ENCODE data around the gene DDX41. TPM values are rescaled to one million over a fixed set of nuclear protein-coding genes. Genes with fewer than 3 reads are reported as not detected.

Gene DDX41
- total RNA-seq, 1 donor from 2014 or later = 250 TPM

- no peak for TF ChIP-seq CTCF (IDR thresholded peaks at IDR 0.05; ENCODE audit: insufficient read depth, low read length, severe bottlenecking)
- Histone ChIP-seq H3K27me3 (ENCODE audit: control insufficient read depth, insufficient read depth, low read length) (no peaks in the 10 kb centered on the region), H3K36me3 (ENCODE audit: control insufficient read depth, insufficient read depth, low read length) (peaks cover 43% of the 10 kb centered on the region), H3K4me3 (ENCODE audit: low read depth, low read length) (no peak overlapping the region)
- no peak for FAIRE-seq
- no peak for DNase-seq (ENCODE audit: low read depth)
Observed at GRCh38 chr5:177493795-177494345, 22.9 kb downstream of the DDX41 start.

- FAIRE-seq (no peak), DNase-seq (ENCODE audit: low read depth) (no peak)
- no peaks in the 10 kb centered on the region for H3K27me3 ChIP-seq (ENCODE audit: control insufficient read depth, insufficient read depth, low read length)
- H3K4me3 ChIP-seq (ENCODE audit: low read depth, low read length) = no peak overlapping the region
- TF ChIP-seq CTCF (IDR thresholded peaks at IDR 0.05; ENCODE audit: insufficient read depth, low read length, severe bottlenecking) = no peak
- peaks cover 48% of the 10 kb centered on the region for H3K36me3 ChIP-seq (ENCODE audit: control insufficient read depth, insufficient read depth, low read length)
Observed at GRCh38 chr5:177492841-177493240, 23.9 kb downstream of the DDX41 start.

- no peak for TF ChIP-seq CTCF (IDR thresholded peaks at IDR 0.05; ENCODE audit: insufficient read depth, low read length, severe bottlenecking)
- no peak overlapping the region for H3K4me3 ChIP-seq (ENCODE audit: low read depth, low read length)
- H3K27me3 ChIP-seq (ENCODE audit: control insufficient read depth, insufficient read depth, low read length) = no peaks in the 10 kb centered on the region
- H3K36me3 ChIP-seq (ENCODE audit: control insufficient read depth, insufficient read depth, low read length) = peaks cover 55% of the 10 kb centered on the region
- FAIRE-seq (no peak), DNase-seq (ENCODE audit: low read depth) (no peak)
Observed at GRCh38 chr5:177491983-177492746, 24.6 kb downstream of the DDX41 start.

DNA sequence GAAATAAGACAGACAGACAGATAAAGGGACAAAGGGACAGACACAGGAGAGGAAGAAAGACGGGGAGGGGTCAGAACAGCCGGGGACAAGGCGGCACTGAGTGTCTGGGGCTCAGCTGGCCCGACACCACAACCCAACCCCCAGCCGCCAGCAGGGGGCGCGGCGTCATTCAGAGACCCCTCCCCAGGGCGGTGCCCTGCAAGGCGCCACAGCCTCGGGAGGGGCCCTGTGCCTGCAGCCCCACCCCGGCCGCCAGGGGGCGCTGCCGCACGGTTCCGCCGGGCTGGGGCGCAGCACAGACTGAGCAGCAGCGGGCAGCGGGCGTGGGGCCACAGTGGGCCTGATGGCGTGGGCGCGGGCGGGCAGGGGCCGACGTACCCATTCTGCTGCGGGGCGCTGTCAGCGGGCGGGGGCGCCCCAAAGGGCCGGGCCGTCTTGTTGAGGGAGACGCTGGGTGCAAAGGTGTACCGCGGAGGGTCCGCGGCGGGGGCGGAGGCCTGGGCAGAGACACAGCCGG is 25.3 kb downstream of the DDX41 start:
- no peak for FAIRE-seq
- H3K27me3 ChIP-seq (ENCODE audit: control insufficient read depth, insufficient read depth, low read length) = no peaks in the 10 kb centered on the region
- H3K4me3 ChIP-seq (ENCODE audit: low read depth, low read length) = no peak overlapping the region
- no peak for DNase-seq (ENCODE audit: low read depth)
- peaks cover 56% of the 10 kb centered on the region for H3K36me3 ChIP-seq (ENCODE audit: control insufficient read depth, insufficient read depth, low read length)
- TF ChIP-seq CTCF (IDR thresholded peaks at IDR 0.05; ENCODE audit: insufficient read depth, low read length, severe bottlenecking) = peak; percentile 72

- Histone ChIP-seq H3K36me3 (ENCODE audit: control insufficient read depth, insufficient read depth, low read length) (peaks cover 58% of the 10 kb centered on the region), H3K27me3 (ENCODE audit: control insufficient read depth, insufficient read depth, low read length) (no peaks in the 10 kb centered on the region), H3K4me3 (ENCODE audit: low read depth, low read length) (no peak overlapping the region)
- TF ChIP-seq CTCF (IDR thresholded peaks at IDR 0.05; ENCODE audit: insufficient read depth, low read length, severe bottlenecking) = no peak
- no peak for DNase-seq (ENCODE audit: low read depth)
- no peak for FAIRE-seq
Observed at GRCh38 chr5:177490992-177491391, 25.8 kb downstream of the DDX41 start.
